ENCODE results near the gene FAM204A. TPM values are rescaled to one million over a fixed set of nuclear protein-coding genes. Genes with fewer than 3 reads are reported as not detected.

Gene FAM204A
- polyA plus RNA-seq, 1 experiment = 42.8 TPM

DNA sequence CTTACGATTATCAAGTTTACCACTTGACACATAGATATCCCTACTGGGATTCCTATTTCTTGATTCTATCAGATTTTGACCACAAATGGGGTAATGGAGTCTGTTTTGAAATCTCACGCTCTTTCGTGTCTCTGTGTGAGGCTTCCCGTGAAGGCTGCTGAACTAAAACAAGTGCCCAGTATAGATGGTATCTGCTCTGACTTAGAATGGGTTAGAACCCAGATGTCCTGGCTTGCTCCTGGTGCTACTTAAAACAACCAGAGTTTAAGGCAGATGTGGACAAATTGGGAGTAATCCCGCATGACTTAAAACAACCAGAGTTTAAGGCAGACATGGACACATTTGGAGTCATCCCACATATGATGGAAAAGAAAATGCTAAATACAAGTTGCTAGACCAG is 85.9 kb downstream of the FAM204A start:
- DNase-seq (ENCODE audit: low read depth, low spot score) = no peak
- Histone ChIP-seq H3K9me3 (ENCODE audit: control insufficient read depth, insufficient read depth, low read length) (no peaks in the 10 kb centered on the region), H3K27ac (ENCODE audit: low read depth, low read length) (no peak overlapping the region), H3K4me3 (ENCODE audit: low read depth, low read length) (no peak overlapping the region), H3K27me3 (ENCODE audit: control insufficient read depth, insufficient read depth, low read length) (no peaks in the 10 kb centered on the region)
- TF ChIP-seq, protein P1, sequence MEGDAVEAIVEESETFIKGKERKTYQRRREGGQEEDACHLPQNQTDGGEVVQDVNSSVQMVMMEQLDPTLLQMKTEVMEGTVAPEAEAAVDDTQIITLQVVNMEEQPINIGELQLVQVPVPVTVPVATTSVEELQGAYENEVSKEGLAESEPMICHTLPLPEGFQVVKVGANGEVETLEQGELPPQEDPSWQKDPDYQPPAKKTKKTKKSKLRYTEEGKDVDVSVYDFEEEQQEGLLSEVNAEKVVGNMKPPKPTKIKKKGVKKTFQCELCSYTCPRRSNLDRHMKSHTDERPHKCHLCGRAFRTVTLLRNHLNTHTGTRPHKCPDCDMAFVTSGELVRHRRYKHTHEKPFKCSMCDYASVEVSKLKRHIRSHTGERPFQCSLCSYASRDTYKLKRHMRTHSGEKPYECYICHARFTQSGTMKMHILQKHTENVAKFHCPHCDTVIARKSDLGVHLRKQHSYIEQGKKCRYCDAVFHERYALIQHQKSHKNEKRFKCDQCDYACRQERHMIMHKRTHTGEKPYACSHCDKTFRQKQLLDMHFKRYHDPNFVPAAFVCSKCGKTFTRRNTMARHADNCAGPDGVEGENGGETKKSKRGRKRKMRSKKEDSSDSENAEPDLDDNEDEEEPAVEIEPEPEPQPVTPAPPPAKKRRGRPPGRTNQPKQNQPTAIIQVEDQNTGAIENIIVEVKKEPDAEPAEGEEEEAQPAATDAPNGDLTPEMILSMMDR (IDR thresholded peaks at IDR 0.05; ENCODE audit: low read depth, low read length) = no peak
- CTCF ChIA-PET = interaction anchor here (1.2 to 4.5 kb wide), 3 partner anchors 14 to 760 kb away, joined by 4 to 23 read pairs (median 5); no protein-coding TSS in a partner anchor
- POLR2A ChIA-PET = no interaction called here

DNA sequence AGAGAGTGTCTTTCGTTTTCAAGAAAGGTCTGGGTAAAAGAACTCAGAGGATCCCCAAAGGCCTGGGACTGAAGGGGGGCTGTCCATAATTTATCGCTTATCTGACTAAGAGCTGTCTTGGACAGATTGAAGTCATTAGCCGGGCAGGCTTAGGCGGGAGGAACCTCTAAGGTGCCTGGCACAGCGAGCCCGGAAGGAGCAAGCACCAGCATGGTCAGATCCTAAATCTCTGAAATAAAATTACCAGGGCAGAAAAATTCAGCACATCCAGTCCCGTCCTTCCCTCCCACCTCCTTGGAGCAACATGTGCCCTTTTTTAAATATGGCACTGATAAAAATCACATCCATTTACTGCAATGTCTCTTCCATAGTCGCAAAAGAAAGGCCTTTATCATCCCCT is 86.8 kb downstream of the FAM204A start:
- CTCF ChIA-PET = interaction anchor here (1.2 kb wide), 1 partner anchor 15 kb away, joined by 3 read pairs; no protein-coding TSS in a partner anchor
- TF ChIP-seq, protein P1 (IDR thresholded peaks at IDR 0.05; ENCODE audit: low read depth, low read length) = no peak

DNA sequence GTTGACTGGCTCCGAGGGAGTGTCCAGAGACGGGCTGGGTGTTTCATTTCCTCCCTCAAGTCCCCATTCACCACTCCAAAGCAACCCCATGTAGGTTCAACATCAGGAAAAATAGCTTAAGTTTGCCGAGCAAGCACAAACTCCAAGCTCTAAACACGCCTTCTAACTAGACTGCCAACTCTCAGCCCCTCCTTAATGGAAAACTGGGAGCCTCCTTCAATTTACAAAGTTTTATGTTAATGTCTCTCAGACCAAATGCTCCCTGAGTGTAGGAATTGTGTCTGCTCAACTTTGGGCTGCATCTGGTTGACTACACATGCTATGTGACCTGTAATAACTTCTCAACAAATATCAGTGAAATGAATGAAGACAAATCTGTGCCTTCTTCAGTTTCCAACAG is 87.5 kb downstream of the FAM204A start:
- ChIA-PET POLR2A (no interaction called here), CTCF (interaction anchor here (1.2 kb wide), 1 partner anchor 14 kb away, joined by 3 read pairs; no protein-coding TSS in a partner anchor)
- no peak overlapping the region for H3K27ac ChIP-seq (ENCODE audit: low read depth, low read length)
- DNase-seq (ENCODE audit: low read depth, low spot score) = no peak
- no peaks in the 10 kb centered on the region for H3K27me3 ChIP-seq (ENCODE audit: control insufficient read depth, insufficient read depth, low read length)
- no peak overlapping the region for H3K4me3 ChIP-seq (ENCODE audit: low read depth, low read length)
- TF ChIP-seq, protein P1 (IDR thresholded peaks at IDR 0.05; ENCODE audit: low read depth, low read length) = no peak
- H3K9me3 ChIP-seq (ENCODE audit: control insufficient read depth, insufficient read depth, low read length) = no peaks in the 10 kb centered on the region

More for the DNA sequence above, 86.8 kb downstream of the FAM204A start:
- no peak for DNase-seq (ENCODE audit: low read depth, low spot score)
- Histone ChIP-seq H3K27ac (ENCODE audit: low read depth, low read length) (no peak overlapping the region), H3K9me3 (ENCODE audit: control insufficient read depth, insufficient read depth, low read length) (no peaks in the 10 kb centered on the region), H3K4me3 (ENCODE audit: low read depth, low read length) (no peak overlapping the region), H3K27me3 (ENCODE audit: control insufficient read depth, insufficient read depth, low read length) (no peaks in the 10 kb centered on the region)
- POLR2A ChIA-PET = no interaction called here

DNA sequence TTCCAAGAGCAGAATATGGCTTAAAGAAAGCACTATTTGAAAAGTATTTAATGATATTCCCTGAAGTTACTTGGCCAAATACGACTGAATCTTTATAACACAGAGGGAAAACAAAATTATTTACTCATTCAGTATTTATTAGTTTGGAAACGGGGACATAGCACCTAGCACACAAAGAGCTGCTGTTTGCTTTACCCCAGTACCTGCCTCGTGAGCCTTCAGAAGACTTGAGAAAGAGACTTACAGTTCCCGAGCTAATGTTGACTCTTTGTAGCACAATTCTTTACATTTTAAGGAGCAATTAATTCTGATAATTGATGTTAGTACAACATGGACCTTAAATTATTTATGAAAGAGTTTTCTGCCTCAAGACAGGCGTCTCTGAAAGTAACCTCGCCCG is 88.7 kb downstream of the FAM204A start:
- H3K4me3 ChIP-seq (ENCODE audit: low read depth, low read length) = no peak overlapping the region
- ChIA-PET CTCF (interaction anchor here (0.6 kb wide), 1 partner anchor 77 kb away, joined by 3 read pairs; no protein-coding TSS in a partner anchor), POLR2A (no interaction called here)
- TF ChIP-seq, protein P1 (IDR thresholded peaks at IDR 0.05; ENCODE audit: low read depth, low read length) = no peak
- no peaks in the 10 kb centered on the region for H3K9me3 ChIP-seq (ENCODE audit: control insufficient read depth, insufficient read depth, low read length)
- H3K27ac ChIP-seq (ENCODE audit: low read depth, low read length) = no peak overlapping the region
- DNase-seq (ENCODE audit: low read depth, low spot score) = no peak
- peaks cover 2% of the 10 kb centered on the region for H3K27me3 ChIP-seq (ENCODE audit: control insufficient read depth, insufficient read depth, low read length)

DNA sequence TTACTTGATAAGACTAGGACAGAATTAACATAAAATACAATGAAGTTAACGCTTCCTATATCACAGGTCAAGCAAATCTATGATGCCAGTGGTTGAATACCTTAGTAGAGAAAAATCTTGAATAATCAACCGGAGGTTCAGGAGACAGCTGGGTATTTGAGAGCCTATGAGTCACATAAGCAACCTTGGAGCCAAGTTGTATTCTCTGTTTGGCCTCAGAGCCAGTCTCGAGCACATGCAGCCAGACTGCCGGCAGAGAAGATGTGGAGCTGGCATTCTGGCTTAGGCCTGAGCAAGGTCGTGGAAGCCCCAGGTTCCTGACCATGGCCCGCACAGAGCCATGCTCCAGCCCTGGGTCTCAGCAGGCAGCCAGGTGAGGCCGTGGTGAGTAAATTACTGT is 90.3 kb downstream of the FAM204A start:
- no peaks in the 10 kb centered on the region for H3K9me3 ChIP-seq (ENCODE audit: control insufficient read depth, insufficient read depth, low read length)
- POLR2A ChIA-PET = no interaction called here
- H3K27me3 ChIP-seq (ENCODE audit: control insufficient read depth, insufficient read depth, low read length) = peaks cover 4% of the 10 kb centered on the region
- TF ChIP-seq, protein P1 (IDR thresholded peaks at IDR 0.05; ENCODE audit: low read depth, low read length) = no peak
- CTCF ChIA-PET = interaction anchor here (0.6 kb wide), 1 partner anchor 8 kb away, joined by 3 read pairs; no protein-coding TSS in a partner anchor
- H3K27ac ChIP-seq (ENCODE audit: low read depth, low read length) = no peak overlapping the region
- DNase-seq (ENCODE audit: low read depth, low spot score) = no peak
- H3K4me3 ChIP-seq (ENCODE audit: low read depth, low read length) = no peak overlapping the region

Data from AG04450 (cell line).